Uterus (tissue), 2 donors: ENCODE measurements around the gene NQO2.

ENCODE experiments used
- POLR2A ChIP-seq, 2 donors: fragments of 450-650 bp; IDR thresholded peaks; one replicate each; pipeline ENCODE4 v1.6.1; 2016; ENCODE audit warnings: antibody characterized with exemption in 2 of 2, mild to moderate bottlenecking in 1 of 2, moderate library complexity in 1 of 2
- TF ChIP-seq, protein P1 (sequence below), 4 experiments: fragments of 200-600 bp in 2 of 4; fragments of 450-650 bp in 2 of 4; sonication (generic) in 2 of 4; IDR thresholded peaks; one replicate each; pipeline ENCODE4 v1.5.1; 2016 to 2019; ENCODE audit warnings: antibody characterized with exemption in 4 of 4, mild to moderate bottlenecking in 2 of 4, moderate library complexity in 1 of 4

DNA sequence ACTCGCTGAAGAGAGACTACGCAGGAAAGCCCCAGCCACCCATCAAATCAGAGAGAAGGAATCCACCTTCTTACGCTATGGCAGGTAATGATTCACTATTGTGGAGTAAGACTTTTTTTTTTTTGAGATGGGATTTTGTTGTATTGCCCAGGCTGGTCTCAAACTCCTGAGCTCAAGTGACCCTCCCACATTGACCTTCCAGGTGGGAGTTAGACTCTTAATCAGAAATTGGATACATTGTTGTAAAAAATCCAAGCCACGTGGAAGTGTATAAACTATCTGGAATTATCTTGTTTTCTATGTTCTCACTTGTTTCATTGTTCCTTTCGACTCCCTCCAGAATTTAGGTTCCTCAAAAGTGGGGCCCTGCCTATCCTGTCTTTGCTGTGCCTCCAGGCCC is 6.8 kb downstream of the NQO2 start:
- TF ChIP-seq, protein P1, sequence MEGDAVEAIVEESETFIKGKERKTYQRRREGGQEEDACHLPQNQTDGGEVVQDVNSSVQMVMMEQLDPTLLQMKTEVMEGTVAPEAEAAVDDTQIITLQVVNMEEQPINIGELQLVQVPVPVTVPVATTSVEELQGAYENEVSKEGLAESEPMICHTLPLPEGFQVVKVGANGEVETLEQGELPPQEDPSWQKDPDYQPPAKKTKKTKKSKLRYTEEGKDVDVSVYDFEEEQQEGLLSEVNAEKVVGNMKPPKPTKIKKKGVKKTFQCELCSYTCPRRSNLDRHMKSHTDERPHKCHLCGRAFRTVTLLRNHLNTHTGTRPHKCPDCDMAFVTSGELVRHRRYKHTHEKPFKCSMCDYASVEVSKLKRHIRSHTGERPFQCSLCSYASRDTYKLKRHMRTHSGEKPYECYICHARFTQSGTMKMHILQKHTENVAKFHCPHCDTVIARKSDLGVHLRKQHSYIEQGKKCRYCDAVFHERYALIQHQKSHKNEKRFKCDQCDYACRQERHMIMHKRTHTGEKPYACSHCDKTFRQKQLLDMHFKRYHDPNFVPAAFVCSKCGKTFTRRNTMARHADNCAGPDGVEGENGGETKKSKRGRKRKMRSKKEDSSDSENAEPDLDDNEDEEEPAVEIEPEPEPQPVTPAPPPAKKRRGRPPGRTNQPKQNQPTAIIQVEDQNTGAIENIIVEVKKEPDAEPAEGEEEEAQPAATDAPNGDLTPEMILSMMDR (IDR thresholded peaks at IDR 0.05) = no peak
- no peak for TF ChIP-seq POLR2A (IDR thresholded peaks at IDR 0.05)
